ENCODE results near the gene CCDC30. TPM values are rescaled to one million over a fixed set of nuclear protein-coding genes. Genes with fewer than 3 reads are reported as not detected.

Gene CCDC30
- total and polyA plus RNA-seq, 9 donors: 3.8 to 11.7 (median 6.7) TPM

DNA sequence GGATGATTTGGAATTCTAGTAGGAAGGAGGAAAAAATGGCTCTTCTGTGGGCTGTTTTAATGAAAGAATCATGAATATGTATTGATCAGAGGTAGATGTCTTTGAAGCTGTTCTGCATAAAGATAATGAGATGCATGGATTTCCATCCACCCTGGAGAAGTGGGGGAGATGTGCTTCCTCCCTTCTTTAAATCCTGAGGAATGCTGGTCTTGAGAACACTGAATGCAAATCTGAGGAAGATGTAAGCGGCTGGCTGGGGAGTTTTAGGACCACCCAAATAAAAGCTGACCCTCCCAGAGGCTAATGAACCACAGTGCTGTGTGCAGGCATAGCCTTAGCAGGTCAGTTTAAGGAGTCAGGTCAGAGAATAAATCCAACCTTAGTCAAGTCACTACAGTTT lies 44.6 kb upstream of the CCDC30 start:
- Histone ChIP-seq H3K4me3 (no peak overlapping the region), H3K9me3 (no peaks in the 10 kb centered on the region), H3K36me3 (no peaks in the 10 kb centered on the region), H3K27me3 (no peaks in the 10 kb centered on the region), H3K4me1 (ENCODE audit: insufficient read depth) (peaks cover 3% of the 10 kb centered on the region), H3K27ac (no peak overlapping the region)
- no peak for DNase-seq
- WGBS, 3 donors: 86 to 93% (median 91%) methylated on average over 1 of the region's 1 CpG
- no peak for TF ChIP-seq EP300 (IDR thresholded peaks at IDR 0.05)
- TF ChIP-seq POLR2A (IDR thresholded peaks at IDR 0.05): no peak
- TF ChIP-seq, protein P1, sequence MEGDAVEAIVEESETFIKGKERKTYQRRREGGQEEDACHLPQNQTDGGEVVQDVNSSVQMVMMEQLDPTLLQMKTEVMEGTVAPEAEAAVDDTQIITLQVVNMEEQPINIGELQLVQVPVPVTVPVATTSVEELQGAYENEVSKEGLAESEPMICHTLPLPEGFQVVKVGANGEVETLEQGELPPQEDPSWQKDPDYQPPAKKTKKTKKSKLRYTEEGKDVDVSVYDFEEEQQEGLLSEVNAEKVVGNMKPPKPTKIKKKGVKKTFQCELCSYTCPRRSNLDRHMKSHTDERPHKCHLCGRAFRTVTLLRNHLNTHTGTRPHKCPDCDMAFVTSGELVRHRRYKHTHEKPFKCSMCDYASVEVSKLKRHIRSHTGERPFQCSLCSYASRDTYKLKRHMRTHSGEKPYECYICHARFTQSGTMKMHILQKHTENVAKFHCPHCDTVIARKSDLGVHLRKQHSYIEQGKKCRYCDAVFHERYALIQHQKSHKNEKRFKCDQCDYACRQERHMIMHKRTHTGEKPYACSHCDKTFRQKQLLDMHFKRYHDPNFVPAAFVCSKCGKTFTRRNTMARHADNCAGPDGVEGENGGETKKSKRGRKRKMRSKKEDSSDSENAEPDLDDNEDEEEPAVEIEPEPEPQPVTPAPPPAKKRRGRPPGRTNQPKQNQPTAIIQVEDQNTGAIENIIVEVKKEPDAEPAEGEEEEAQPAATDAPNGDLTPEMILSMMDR (IDR thresholded peaks at IDR 0.05): no peak
- intact Hi-C loops (cut with DNase I): no loop called here

DNA sequence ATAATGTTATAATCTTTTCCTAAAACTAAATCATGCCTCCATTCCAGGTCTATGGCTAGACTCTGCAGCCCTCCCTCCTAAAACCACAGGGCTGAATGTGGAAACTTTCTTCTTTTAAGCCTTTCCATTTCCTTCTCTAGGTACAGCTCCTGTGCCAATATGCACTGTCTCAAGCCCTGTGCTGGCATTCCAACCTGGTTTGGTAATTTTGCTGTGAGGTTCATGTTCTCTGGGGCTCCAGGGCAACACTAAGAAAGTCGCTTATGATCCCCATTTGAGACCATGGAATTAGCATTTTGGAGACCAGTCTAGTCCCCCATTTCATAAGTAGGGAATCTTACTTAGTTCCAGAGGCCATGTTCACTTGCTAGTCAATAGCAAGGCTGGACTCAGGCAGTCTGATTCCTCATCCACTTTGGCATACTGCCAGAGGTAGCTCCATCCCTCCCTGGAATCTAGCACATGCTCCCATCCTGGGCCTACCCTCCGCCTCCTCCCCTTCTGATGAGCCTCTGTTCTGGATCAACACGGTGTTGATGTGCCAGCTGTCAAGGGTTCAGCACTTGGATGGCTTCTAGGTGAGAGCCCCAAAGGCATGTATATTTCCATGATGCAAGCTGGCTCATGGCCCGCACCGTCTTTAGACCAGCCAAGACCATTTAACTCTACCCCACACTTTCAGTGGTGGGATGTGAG lies 43.8 kb upstream of the CCDC30 start:
- no peak overlapping the region for H3K27ac ChIP-seq
- H3K4me3 ChIP-seq: no peak overlapping the region
- no peaks in the 10 kb centered on the region for H3K36me3 ChIP-seq
- TF ChIP-seq POLR2A (IDR thresholded peaks at IDR 0.05) (no peak), EP300 (IDR thresholded peaks at IDR 0.05) (no peak)
- TF ChIP-seq, protein P1 (IDR thresholded peaks at IDR 0.05): no peak
- H3K27me3 ChIP-seq: no peaks in the 10 kb centered on the region
- H3K4me1 ChIP-seq (ENCODE audit: insufficient read depth): peaks cover 3% of the 10 kb centered on the region
- H3K9me3 ChIP-seq: no peaks in the 10 kb centered on the region
- peak in 1 of 5 donors; percentile 30 for DNase-seq
- WGBS, 3 donors: 70 to 81% (median 80%) methylated on average over 5 of the region's 5 CpGs
- intact Hi-C loops (cut with DNase I): no loop called here

DNA sequence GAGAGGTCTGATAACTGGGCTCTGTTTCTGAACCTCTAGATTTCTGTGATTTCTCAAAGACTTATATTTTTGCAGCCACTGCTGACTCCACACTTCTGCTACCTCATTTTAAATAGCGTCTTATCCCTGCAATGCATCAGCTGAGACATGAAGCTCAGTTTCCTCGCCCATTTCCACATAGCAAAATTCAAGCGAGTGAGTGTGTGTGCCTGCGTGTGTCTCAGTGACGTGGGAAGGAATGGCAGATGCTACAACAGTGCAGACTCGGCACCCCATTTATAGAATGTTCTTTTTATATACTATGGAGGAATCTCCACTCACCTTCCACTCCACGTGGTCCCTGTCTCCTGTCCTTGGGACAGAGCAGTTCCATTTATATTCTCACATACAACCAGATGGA lies 43.0 kb upstream of the CCDC30 start:
- TF ChIP-seq EP300 (IDR thresholded peaks at IDR 0.05) (no peak), POLR2A (IDR thresholded peaks at IDR 0.05) (no peak)
- TF ChIP-seq, protein P1 (IDR thresholded peaks at IDR 0.05): no peak
- Histone ChIP-seq H3K9me3 (no peaks in the 10 kb centered on the region), H3K27me3 (no peaks in the 10 kb centered on the region), H3K27ac (no peak overlapping the region), H3K4me1 (ENCODE audit: insufficient read depth) (peaks cover 3% of the 10 kb centered on the region), H3K4me3 (no peak overlapping the region), H3K36me3 (no peaks in the 10 kb centered on the region)
- intact Hi-C loops (cut with DNase I): no loop called here
- 68 to 77% (median 70%) methylated on average over 7 of the region's 7 CpGs for WGBS, 3 donors
- no peak for DNase-seq

DNA sequence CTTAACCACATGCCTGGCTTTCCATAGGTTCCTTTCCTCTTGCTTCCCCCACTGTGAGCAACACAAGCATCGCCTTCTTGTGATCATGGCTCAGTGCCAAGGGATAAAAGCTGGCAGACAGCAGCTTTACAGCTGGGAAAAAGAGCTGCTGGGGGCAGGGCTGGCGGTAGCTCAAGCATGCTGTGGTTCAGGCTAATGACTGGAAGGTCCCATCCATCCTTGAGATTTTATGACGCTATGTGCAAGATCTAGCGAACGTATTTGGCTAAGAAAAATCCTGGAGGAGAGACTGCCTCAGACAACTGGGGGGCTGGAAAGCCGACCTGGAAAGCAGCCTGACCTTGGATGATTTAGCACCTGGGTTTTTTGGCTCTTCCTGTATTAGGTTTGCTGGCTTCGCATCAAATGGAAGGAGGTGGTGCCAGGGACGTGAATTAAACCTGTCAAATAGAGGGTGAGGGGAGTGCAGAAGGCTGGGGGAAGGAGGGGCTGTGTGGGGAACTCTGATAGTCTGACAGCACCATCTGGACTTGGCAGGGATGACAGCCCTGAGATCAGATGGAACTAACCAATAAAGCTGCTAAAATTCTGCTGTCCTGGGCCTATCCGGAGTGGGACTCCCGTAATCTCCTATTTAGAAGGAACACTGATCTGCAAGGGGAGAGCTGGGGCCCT lies 42.0 kb upstream of the CCDC30 start:
- intact Hi-C loops (cut with DNase I): no loop called here
- DNase-seq: peak; percentile 39 to 72 (median 57)
- no peak overlapping the region for H3K27ac ChIP-seq
- no peaks in the 10 kb centered on the region for H3K9me3 ChIP-seq
- H3K27me3 ChIP-seq: no peaks in the 10 kb centered on the region
- H3K36me3 ChIP-seq: no peaks in the 10 kb centered on the region
- peaks cover 3% of the 10 kb centered on the region for H3K4me1 ChIP-seq (ENCODE audit: insufficient read depth)
- H3K4me3 ChIP-seq: no peak overlapping the region
- TF ChIP-seq, protein P1 (IDR thresholded peaks at IDR 0.05): no peak
- 2 to 3% (median 2%) methylated on average over 10 of the region's 10 CpGs for WGBS, 3 donors
